Neural progenitor cell (in vitro differentiated cells): Measurements from ENCODE around the gene FASN. TPM values are rescaled to one million over a fixed set of nuclear protein-coding genes. Genes with fewer than 3 reads are reported as not detected.

Source experiments
- DNase-seq: peaks from one replicate; pipeline ENCODE4 v3.0.0-alpha.2; 2016; ENCODE audit warnings: low spot score
- H2AFZ ChIP-seq: fragments of 200-600 bp; sonication (generic); replicated peaks from 2 replicates; pipeline ENCODE4 v1.6.1; 2016; ENCODE audit warnings: antibody characterized with exemption
- H3F3A ChIP-seq: fragments of 200-600 bp; sonication (generic); 2 replicates; pipeline ENCODE4 v1.6.1; 2016; ENCODE audit warnings: antibody characterized with exemption, low read depth
- H3K27ac ChIP-seq: fragments of 200-600 bp; sonication (generic); 2 replicates; pipeline ENCODE4 v1.5.1; 2016; ENCODE audit warnings: mild to moderate bottlenecking
- H3K27me3 ChIP-seq: fragments of 200-600 bp; sonication (generic); 2 replicates; pipeline ENCODE4 v1.6.1; 2016; ENCODE audit warnings: mild to moderate bottlenecking, moderate library complexity
- H3K36me3 ChIP-seq: fragments of 200-600 bp; sonication (generic); 2 replicates; pipeline ENCODE4 v1.5.1; 2016
- H3K4me1 ChIP-seq: fragments of 200-600 bp; sonication (generic); 2 replicates; pipeline ENCODE4 v1.6.1; 2016; ENCODE audit warnings: mixed run types
- H3K4me2 ChIP-seq: fragments of 200-600 bp; sonication (generic); 2 replicates; pipeline ENCODE4 v1.6.1; 2016
- H3K4me3 ChIP-seq: fragments of 200-600 bp; sonication (generic); 2 replicates; pipeline ENCODE4 v1.5.1; 2016
- H3K79me2 ChIP-seq: fragments of 200-600 bp; sonication (generic); 2 replicates; pipeline ENCODE4 v1.6.1; 2016; ENCODE audit warnings: low read depth
- H3K9ac ChIP-seq: fragments of 200-600 bp; sonication (generic); 2 replicates; pipeline ENCODE4 v1.6.1; 2016
- H3K9me3 ChIP-seq: fragments of 200-600 bp; sonication (generic); 2 replicates; pipeline ENCODE4 v1.5.1; 2016; ENCODE audit warnings: low read depth
- H4K20me1 ChIP-seq: fragments of 200-600 bp; sonication (generic); 2 replicates; pipeline ENCODE4 v1.6.1; 2016; ENCODE audit warnings: low read depth
- H3K27ac Mint-ChIP-seq: 3 replicates; pipeline ENCODE4 v1.8.0; 2021; ENCODE audit warnings: mixed read lengths
- H3K27me3 Mint-ChIP-seq: 2 replicates; pipeline ENCODE4 v1.8.0; 2022; ENCODE audit warnings: low read depth, mild to moderate bottlenecking, inconsistent platforms, moderate library complexity, mixed read lengths; ENCODE audit not compliant: insufficient read depth
- H3K36me3 Mint-ChIP-seq: 3 replicates; pipeline ENCODE4 v1.8.0; 2021; ENCODE audit warnings: mixed read lengths
- H3K4me1 Mint-ChIP-seq: 3 replicates; pipeline ENCODE4 v1.8.0; 2021; ENCODE audit warnings: mixed read lengths
- H3K4me3 Mint-ChIP-seq: 3 replicates; pipeline ENCODE4 v1.8.0; 2021; ENCODE audit warnings: mild to moderate bottlenecking, moderate library complexity, mixed read lengths
- H3K9me3 Mint-ChIP-seq: 3 replicates; pipeline ENCODE4 v1.8.0; 2020; ENCODE audit warnings: mixed read lengths
- CTCF ChIP-seq: fragments of 200-600 bp; sonication (generic); IDR thresholded peaks from 2 replicates; pipeline ENCODE4 v1.5.1; 2017; ENCODE audit warnings: antibody characterized with exemption, mild to moderate bottlenecking
- EZH2 ChIP-seq: fragments of 200-600 bp; sonication (generic); IDR thresholded peaks from 2 replicates; pipeline ENCODE4 v1.6.1; 2017; ENCODE audit warnings: antibody characterized with exemption, mild to moderate bottlenecking, moderate library complexity
- EZH2phosphoT487 ChIP-seq: fragments of 200-600 bp; sonication (generic); IDR thresholded peaks from 2 replicates; pipeline ENCODE4 v1.6.1; 2017; ENCODE audit warnings: antibody characterized with exemption
- total RNA-seq: library from RNA; depleted of rRNA; stranded (reverse); fragments of >200 nt; gene quantifications from 2 replicates; pipeline ENCODE4 v1.2.3, GENCODE V29; 2015; ENCODE audit warnings: low replicate concordance

FASN gene
- total RNA-seq, 1 donor from 2014 or later: 77.9 TPM

GRCh38 chr17:82046903-82047302 is 51.1 kb downstream of the FASN start:
- TF ChIP-seq EZH2 (no peak), EZH2phosphoT487 (no peak), CTCF (no peak)
- Histone ChIP-seq H3K4me2 (no peak overlapping the region), H3K36me3 (no peaks in the 10 kb centered on the region), H3K4me1 (no peaks in the 10 kb centered on the region), H3K27ac (no peak overlapping the region), H3F3A (peaks cover 3% of the 10 kb centered on the region), H3K79me2 (no peaks in the 10 kb centered on the region), H3K27me3 (no peaks in the 10 kb centered on the region), H3K9me3 (no peaks in the 10 kb centered on the region), H4K20me1 (no peaks in the 10 kb centered on the region), H2AFZ (no peak overlapping the region), H3K4me3 (no peak overlapping the region), H3K9ac (no peak overlapping the region)
- Mint-ChIP-seq H3K36me3 (peaks cover 6% of the 10 kb centered on the region), H3K4me1 (peaks cover 10% of the 10 kb centered on the region), H3K4me3 (no peak overlapping the region), H3K27me3 (peaks cover 2% of the 10 kb centered on the region), H3K27ac (no peak overlapping the region), H3K9me3 (no peaks in the 10 kb centered on the region)
- no peak for DNase-seq

GRCh38 chr17:82045936-82046484 is 52.0 kb downstream of the FASN start:
- Mint-ChIP-seq H3K9me3 (peaks cover 6% of the 10 kb centered on the region), H3K27ac (peak overlapping the region; percentile 57), H3K4me1 (peaks cover 17% of the 10 kb centered on the region), H3K36me3 (peaks cover 6% of the 10 kb centered on the region), H3K27me3 (peaks cover 4% of the 10 kb centered on the region), H3K4me3 (no peak overlapping the region)
- Histone ChIP-seq H3K79me2 (no peaks in the 10 kb centered on the region), H3K27me3 (no peaks in the 10 kb centered on the region), H3K9me3 (no peaks in the 10 kb centered on the region), H3F3A (peaks cover 3% of the 10 kb centered on the region), H3K27ac (no peak overlapping the region), H3K9ac (no peak overlapping the region), H4K20me1 (no peaks in the 10 kb centered on the region), H2AFZ (no peak overlapping the region), H3K4me1 (no peaks in the 10 kb centered on the region), H3K36me3 (no peaks in the 10 kb centered on the region), H3K4me3 (no peak overlapping the region), H3K4me2 (no peak overlapping the region)
- no peak for TF ChIP-seq EZH2phosphoT487
- no peak for TF ChIP-seq CTCF
- no peak for TF ChIP-seq EZH2
- DNase-seq: no peak

GRCh38 chr17:82043507-82043906 is 54.5 kb downstream of the FASN start:
- Histone ChIP-seq H3K79me2 (no peaks in the 10 kb centered on the region), H3K9me3 (no peaks in the 10 kb centered on the region), H3K4me2 (no peak overlapping the region), H3F3A (peaks cover 3% of the 10 kb centered on the region), H3K36me3 (no peaks in the 10 kb centered on the region), H3K27me3 (no peaks in the 10 kb centered on the region), H3K4me1 (no peaks in the 10 kb centered on the region), H3K27ac (no peak overlapping the region), H3K9ac (no peak overlapping the region), H2AFZ (peak overlapping the region; percentile 89), H4K20me1 (no peaks in the 10 kb centered on the region), H3K4me3 (no peak overlapping the region)
- H3K27ac Mint-ChIP-seq: no peak overlapping the region
- H3K9me3 Mint-ChIP-seq: peaks cover 9% of the 10 kb centered on the region
- peaks cover 6% of the 10 kb centered on the region for H3K36me3 Mint-ChIP-seq
- H3K4me3 Mint-ChIP-seq: no peak overlapping the region
- peaks cover 6% of the 10 kb centered on the region for H3K27me3 Mint-ChIP-seq
- peaks cover 24% of the 10 kb centered on the region for H3K4me1 Mint-ChIP-seq
- DNase-seq: no peak
- TF ChIP-seq EZH2phosphoT487: no peak
- no peak for TF ChIP-seq EZH2
- no peak for TF ChIP-seq CTCF
